Esophagus (tissue), 2 donors: ENCODE data around the gene MUC2. TPM values are rescaled to one million over a fixed set of nuclear protein-coding genes. Genes with fewer than 3 reads are reported as not detected.

Source experiments
- H3K27ac ChIP-seq, 2 donors: one replicate each; pipeline ENCODE4 v1.5.1; 2013; ENCODE audit warnings: low read depth in 2 of 2, mild to moderate bottlenecking in 2 of 2, inconsistent platforms in 1 of 2, low read length in 1 of 2, moderate library complexity in 1 of 2
- H3K27me3 ChIP-seq, 2 donors: one replicate each; pipeline ENCODE4 v1.6.1; 2013; ENCODE audit warnings: low read length in 2 of 2, control low read depth in 1 of 2, mild to moderate bottlenecking in 1 of 2; ENCODE audit not compliant: insufficient read depth in 2 of 2, control insufficient read depth in 1 of 2
- H3K36me3 ChIP-seq, 2 donors: one replicate each; pipeline ENCODE4 v1.6.1; 2013; ENCODE audit warnings: low read length in 1 of 2; ENCODE audit not compliant: control insufficient read depth in 2 of 2, insufficient read depth in 2 of 2
- H3K4me1 ChIP-seq, 2 donors: one replicate each; pipeline ENCODE4 v1.6.1; 2013; ENCODE audit warnings: low read length in 1 of 2; ENCODE audit not compliant: control insufficient read depth in 2 of 2, insufficient read depth in 2 of 2
- H3K4me3 ChIP-seq, 2 donors: one replicate each; pipeline ENCODE4 v1.5.1; 2013; ENCODE audit warnings: low read length in 2 of 2, mild to moderate bottlenecking in 2 of 2, low read depth in 1 of 2, moderate library complexity in 1 of 2
- H3K9me3 ChIP-seq, 2 donors: one replicate each; pipeline ENCODE4 v1.6.1; 2013; ENCODE audit warnings: mild to moderate bottlenecking in 2 of 2, low read depth in 1 of 2, low read length in 1 of 2, moderate library complexity in 1 of 2; ENCODE audit not compliant: control insufficient read depth in 2 of 2, insufficient read depth in 1 of 2
- WGBS, 2 donors: extraction: QIAGEN DNeasy Blood & Tissue Kit; methylation state at CpG; one replicate each; pipeline ENCODE4 v1.1.7; 2013; 5-methylcytosine and 5-hydroxymethylcytosine counted together
- polyA plus RNA-seq, 2 donors: library from polyadenylated mRNA; stranded (reverse); fragments of 200-250 nt; gene quantifications; one replicate each; pipeline ENCODE4 v1.2.3, GENCODE V29; 2013
- donor health status: healthy with polysubstance abuse.
- donor health status: Bipolar disorder and iron deficiency.

MUC2 gene
- polyA plus RNA-seq, 2 donors = 0.04 TPM; not detected in 1

- Histone ChIP-seq H3K9me3 (no peaks in the 10 kb centered on the region), H3K27ac (no peak within 1 kb of the TSS), H3K4me1 (peaks cover 0 to 2% of the 10 kb centered on the region in 2 donors), H3K27me3 (peaks cover 0 to 3% of the 10 kb centered on the region in 2 donors), H3K4me3 (no peak within 1 kb of the TSS), H3K36me3 (no peaks in the 10 kb centered on the region)
- WGBS, 2 donors = 54 to 57% methylated on average over 42 of the region's 42 CpGs
These were observed 38.3 kb upstream of the MUC2 start, which contains the start of gene MUC6 for GRCh38 chr11:1036303-1036923. MUC6 (minus strand) TSS chr11:1036718; CDS start chr11:1036655, 63 bp downstream.

GRCh38 chr11:1036931-1037330 lies 37.7 kb upstream of the MUC2 start:
- Histone ChIP-seq H3K36me3 (no peaks in the 10 kb centered on the region), H3K9me3 (no peaks in the 10 kb centered on the region), H3K4me3 (no peak overlapping the region), H3K4me1 (peaks cover 0 to 2% of the 10 kb centered on the region in 2 donors), H3K27ac (no peak overlapping the region), H3K27me3 (peaks cover 0 to 3% of the 10 kb centered on the region in 2 donors)
- 47 to 49% methylated on average over 13 of the region's 13 CpGs for WGBS, 2 donors

GRCh38 chr11:1037506-1038055 lies 37.1 kb upstream of the MUC2 start:
- WGBS, 2 donors = 68 to 73% methylated on average over 23 to 26 of the region's 26 CpGs
- Histone ChIP-seq H3K27ac (no peak overlapping the region), H3K27me3 (peaks cover 0 to 3% of the 10 kb centered on the region in 2 donors)

GRCh38 chr11:1038361-1038760 lies 36.3 kb upstream of the MUC2 start:
- no peak overlapping the region for H3K27ac ChIP-seq
- H3K36me3 ChIP-seq = no peaks in the 10 kb centered on the region
- H3K9me3 ChIP-seq = no peaks in the 10 kb centered on the region
- 69 to 73% methylated on average over 10 of the region's 10 CpGs for WGBS, 2 donors
- peaks cover 0 to 3% of the 10 kb centered on the region in 2 donors for H3K27me3 ChIP-seq
- H3K4me3 ChIP-seq = no peak overlapping the region
- H3K4me1 ChIP-seq = no peaks in the 10 kb centered on the region

More at GRCh38 chr11:1037506-1038055, 37.1 kb upstream of the MUC2 start:
- Histone ChIP-seq H3K36me3 (no peaks in the 10 kb centered on the region), H3K9me3 (no peaks in the 10 kb centered on the region), H3K4me1 (no peaks in the 10 kb centered on the region), H3K4me3 (no peak overlapping the region)

GRCh38 chr11:1038921-1039320 lies 35.8 kb upstream of the MUC2 start:
- no peak overlapping the region for H3K4me3 ChIP-seq
- H3K27ac ChIP-seq = no peak overlapping the region
- peaks cover 0 to 3% of the 10 kb centered on the region in 2 donors for H3K27me3 ChIP-seq
- no peaks in the 10 kb centered on the region for H3K36me3 ChIP-seq
- 90 to 91% methylated on average over 12 of the region's 12 CpGs for WGBS, 2 donors
- no peaks in the 10 kb centered on the region for H3K4me1 ChIP-seq
- H3K9me3 ChIP-seq = no peaks in the 10 kb centered on the region

- no peaks in the 10 kb centered on the region for H3K4me1 ChIP-seq
- no peaks in the 10 kb centered on the region for H3K9me3 ChIP-seq
- H3K27ac ChIP-seq = no peak overlapping the region
- no peak overlapping the region for H3K4me3 ChIP-seq
- WGBS, 2 donors = 64 to 71% methylated on average over 32 of the region's 32 CpGs
- H3K36me3 ChIP-seq = no peaks in the 10 kb centered on the region
- peaks cover 0 to 3% of the 10 kb centered on the region in 2 donors for H3K27me3 ChIP-seq
These were observed 34.9 kb upstream of the MUC2 start for GRCh38 chr11:1039481-1040427.

GRCh38 chr11:1040428-1041148 lies 34.1 kb upstream of the MUC2 start:
- no peak overlapping the region for H3K27ac ChIP-seq
- peaks cover 0 to 3% of the 10 kb centered on the region in 2 donors for H3K27me3 ChIP-seq
- H3K9me3 ChIP-seq = no peaks in the 10 kb centered on the region
- no peak overlapping the region for H3K4me3 ChIP-seq
- H3K36me3 ChIP-seq = no peaks in the 10 kb centered on the region
- H3K4me1 ChIP-seq = no peaks in the 10 kb centered on the region
- WGBS, 2 donors = 67 to 70% methylated on average over 13 to 16 of the region's 16 CpGs

GRCh38 chr11:1041149-1041467 lies 33.6 kb upstream of the MUC2 start:
- Histone ChIP-seq H3K27me3 (peaks cover 0 to 3% of the 10 kb centered on the region in 2 donors), H3K9me3 (no peaks in the 10 kb centered on the region), H3K27ac (no peak overlapping the region), H3K4me1 (no peaks in the 10 kb centered on the region), H3K4me3 (no peak overlapping the region), H3K36me3 (no peaks in the 10 kb centered on the region)
- 70 to 75% methylated on average over 8 of the region's 8 CpGs for WGBS, 2 donors

- Histone ChIP-seq H3K27me3 (peaks cover 0 to 3% of the 10 kb centered on the region in 2 donors), H3K27ac (no peak overlapping the region), H3K9me3 (no peaks in the 10 kb centered on the region), H3K4me3 (no peak overlapping the region), H3K4me1 (no peaks in the 10 kb centered on the region), H3K36me3 (no peaks in the 10 kb centered on the region)
- 43 to 55% methylated on average over 9 of the region's 9 CpGs for WGBS, 2 donors
These were observed 33.2 kb upstream of the MUC2 start for GRCh38 chr11:1041471-1041870.
